CD4-positive, alpha-beta memory T cell (primary cell): ENCODE data around the gene CLEC16A. TPM values are rescaled to one million over a fixed set of nuclear protein-coding genes. Genes with fewer than 3 reads are reported as not detected.

ENCODE experiments used
- CTCF ChIA-PET: fragments of 350-600 bp; sonication (Branson Sonifier 250); formaldehyde crosslinking; loops from one replicate; lab custom pipeline; 2021; ENCODE audit warnings: inconsistent platforms; ENCODE audit not compliant: partially characterized antibody; lab: Charles Lee
- POLR2A ChIA-PET: fragments of 350-600 bp; sonication (Branson Sonifier 250); formaldehyde crosslinking; loops from one replicate; lab custom pipeline; 2021; ENCODE audit not compliant: partially characterized antibody; lab: Charles Lee
- DNase-seq, 5 donors: peaks; one replicate each; pipeline versions ENCODE4 v3.0.0 to v3.0.0-alpha.2; 2020 to 2022; ENCODE audit warnings: mixed read lengths in 1 of 5
- H3K27ac ChIP-seq: one replicate; pipeline ENCODE4 v1.7.0; 2013; ENCODE audit warnings: low read depth, low read length
- H3K27me3 ChIP-seq: 2 replicates; pipeline ENCODE4 v1.7.0; 2013; ENCODE audit warnings: mild to moderate bottlenecking, low read length, moderate library complexity; ENCODE audit not compliant: insufficient read depth
- H3K36me3 ChIP-seq: 2 replicates; pipeline ENCODE4 v1.7.0; 2013; ENCODE audit warnings: mild to moderate bottlenecking, low read length, moderate library complexity; ENCODE audit not compliant: insufficient read depth
- H3K4me1 ChIP-seq: 2 replicates; pipeline ENCODE4 v1.7.0; 2013; ENCODE audit warnings: mild to moderate bottlenecking, low read length, moderate library complexity; ENCODE audit not compliant: insufficient read depth
- H3K4me3 ChIP-seq, 2 donors: one replicate each; pipeline ENCODE4 v1.7.0; 2013; ENCODE audit warnings: low read length in 2 of 2, mild to moderate bottlenecking in 1 of 2
- H3K9me3 ChIP-seq, 2 donors: one replicate each; pipeline ENCODE4 v1.7.0; 2013; ENCODE audit warnings: low read length in 2 of 2, control low read depth in 1 of 2; ENCODE audit not compliant: control insufficient read depth in 1 of 2
- H3K27ac Mint-ChIP-seq, 7 donors: one replicate each; pipeline ENCODE4 v1.8.0; 2020 to 2021; ENCODE audit warnings: mixed read lengths in 7 of 7, mild to moderate bottlenecking in 6 of 7, inconsistent platforms in 3 of 7, moderate library complexity in 3 of 7
- H3K27me3 Mint-ChIP-seq, 2 donors: one replicate each; pipeline ENCODE4 v1.8.0; 2020 to 2021; ENCODE audit warnings: mixed read lengths in 2 of 2
- H3K36me3 Mint-ChIP-seq, 2 donors: one replicate each; pipeline ENCODE4 v1.8.0; 2020 to 2021; ENCODE audit warnings: mixed read lengths in 2 of 2, inconsistent platforms in 1 of 2, mild to moderate bottlenecking in 1 of 2
- H3K4me1 Mint-ChIP-seq, 4 donors: one replicate each; pipeline ENCODE4 v1.8.0; 2020 to 2021; ENCODE audit warnings: mixed read lengths in 4 of 4, mild to moderate bottlenecking in 1 of 4
- H3K4me3 Mint-ChIP-seq, 8 donors: one replicate each; pipeline ENCODE4 v1.8.0; 2020 to 2021; ENCODE audit warnings: mixed read lengths in 8 of 8, mild to moderate bottlenecking in 7 of 8, moderate library complexity in 6 of 8, inconsistent platforms in 3 of 8
- H3K9me3 Mint-ChIP-seq, 8 donors: one replicate each; pipeline ENCODE4 v1.8.0; 2020 to 2021; ENCODE audit warnings: mixed read lengths in 8 of 8, mild to moderate bottlenecking in 5 of 8, inconsistent platforms in 3 of 8, moderate library complexity in 1 of 8
- intact Hi-C: fragments of 100-400 bp; cut with micrococcal nuclease; formaldehyde crosslinking; loops from one replicate; pipeline ENCODE4 v1.15.1; 2023
- polyA plus RNA-seq, 2 donors: library from polyadenylated mRNA; unstranded; fragments of 300-500 nt; fragmentation: Illumina TruSeq; gene quantifications; one replicate each; pipeline ENCODE4 v1.2.3, GENCODE V29; 2021
- total RNA-seq, 2 experiments: library from RNA; stranded (reverse); gene quantifications; one replicate each; pipeline ENCODE4 v1.2.3, GENCODE V29; 2021

CLEC16A gene
- total and polyA plus RNA-seq, 4 experiments from 2014 or later: 5.2 to 28.4 (median 24.5) TPM

- no peak for DNase-seq
- peaks cover 7% of the 10 kb centered on the region for H3K36me3 ChIP-seq
Measured at GRCh38 chr16:10972108-10972818, 27.9 kb downstream of the CLEC16A start.

GRCh38 chr16:10972819-10973464, 28.6 kb downstream of the CLEC16A start:
- Histone ChIP-seq H3K4me3 (no peak overlapping the region), H3K27ac (no peak overlapping the region), H3K36me3 (peaks cover 7% of the 10 kb centered on the region), H3K4me1 (peaks cover 22% of the 10 kb centered on the region), H3K9me3 (no peaks in the 10 kb centered on the region), H3K27me3 (no peaks in the 10 kb centered on the region)
- Mint-ChIP-seq H3K9me3 (no peaks in the 10 kb centered on the region), H3K27ac (peak overlapping the region in 1 of 7 donors; percentile 13), H3K27me3 (no peaks in the 10 kb centered on the region), H3K4me1 (peaks cover 14 to 20% (median 16%) of the 10 kb centered on the region in 4 donors), H3K4me3 (no peak overlapping the region), H3K36me3 (peaks cover 38 to 42% of the 10 kb centered on the region in 2 donors)
- intact Hi-C loops: no loop called here
- POLR2A ChIA-PET: interaction anchor here (1.2 kb wide), 2 partner anchors 279 to 286 kb away, joined by 3 read pairs; no protein-coding TSS in a partner anchor
- no peak for DNase-seq
- CTCF ChIA-PET: interaction anchor here (0.8 to 13.2 kb wide), 11 partner anchors 9 to 434 kb away, joined by 3 to 197 read pairs (median 12); partner anchors contain the start of gene SOCS1

More at GRCh38 chr16:10972108-10972818, 27.9 kb downstream of the CLEC16A start:
- POLR2A ChIA-PET: interaction anchor here (1.2 to 2.4 kb wide), 3 partner anchors 280 to 286 kb away, joined by 3 to 24 read pairs (median 3); partner anchors contain the start of gene SOCS1
- intact Hi-C loops: no loop called here
- H3K27ac ChIP-seq: no peak overlapping the region
- H3K27me3 Mint-ChIP-seq: no peaks in the 10 kb centered on the region
- no peak overlapping the region for H3K4me3 ChIP-seq
- CTCF ChIA-PET: interaction anchor here (0.8 to 13.2 kb wide), 15 partner anchors 8 to 1096 kb away, joined by 3 to 197 read pairs (median 5); partner anchors contain the start of gene SOCS1
- H3K36me3 Mint-ChIP-seq: peaks cover 32 to 38% of the 10 kb centered on the region in 2 donors
- no peaks in the 10 kb centered on the region for H3K27me3 ChIP-seq
- H3K9me3 Mint-ChIP-seq: no peaks in the 10 kb centered on the region
- no peak overlapping the region for H3K4me3 Mint-ChIP-seq
- H3K27ac Mint-ChIP-seq: peak overlapping the region in 2 of 7 donors; percentile 28 to 67
- peaks cover 17% of the 10 kb centered on the region for H3K4me1 ChIP-seq
- no peaks in the 10 kb centered on the region for H3K9me3 ChIP-seq
- peaks cover 11 to 20% (median 12%) of the 10 kb centered on the region in 4 donors for H3K4me1 Mint-ChIP-seq

- Histone ChIP-seq H3K27me3 (no peaks in the 10 kb centered on the region), H3K27ac (no peak overlapping the region), H3K36me3 (peaks cover 18% of the 10 kb centered on the region), H3K4me3 (no peak overlapping the region), H3K4me1 (peaks cover 20% of the 10 kb centered on the region), H3K9me3 (no peaks in the 10 kb centered on the region)
- ChIA-PET CTCF (interaction anchor here (0.6 to 2.1 kb wide), 2 partner anchors 280 to 1469 kb away, joined by 3 to 6 read pairs; partner anchors contain the start of gene SOCS1), POLR2A (no interaction called here)
- DNase-seq: no peak
- peaks cover 37 to 50% of the 10 kb centered on the region in 2 donors for H3K36me3 Mint-ChIP-seq
- no peak overlapping the region for H3K4me3 Mint-ChIP-seq
- H3K27me3 Mint-ChIP-seq: no peaks in the 10 kb centered on the region
- H3K9me3 Mint-ChIP-seq: no peaks in the 10 kb centered on the region
- peaks cover 12 to 16% (median 14%) of the 10 kb centered on the region in 4 donors for H3K4me1 Mint-ChIP-seq
- intact Hi-C loops: no loop called here
- H3K27ac Mint-ChIP-seq: no peak overlapping the region
Measured at GRCh38 chr16:10976634-10977033, 32.3 kb downstream of the CLEC16A start.

- CTCF ChIA-PET: no interaction called here
- H3K4me1 Mint-ChIP-seq: peaks cover 13 to 17% (median 14%) of the 10 kb centered on the region in 4 donors
- peaks cover 0 to 3% (median 0%) of the 10 kb centered on the region in 8 donors for H3K9me3 Mint-ChIP-seq
- Histone ChIP-seq H3K4me1 (peaks cover 15% of the 10 kb centered on the region), H3K27ac (no peak overlapping the region), H3K36me3 (peaks cover 18% of the 10 kb centered on the region), H3K9me3 (no peaks in the 10 kb centered on the region), H3K27me3 (no peaks in the 10 kb centered on the region), H3K4me3 (no peak overlapping the region)
- no peak for DNase-seq
- H3K27ac Mint-ChIP-seq: no peak overlapping the region
- H3K36me3 Mint-ChIP-seq: peaks cover 32 to 44% of the 10 kb centered on the region in 2 donors
- no peak overlapping the region for H3K4me3 Mint-ChIP-seq
- POLR2A ChIA-PET: no interaction called here
- H3K27me3 Mint-ChIP-seq: no peaks in the 10 kb centered on the region
- intact Hi-C loops: no loop called here
Measured at GRCh38 chr16:10978124-10978523, 33.8 kb downstream of the CLEC16A start.

- POLR2A ChIA-PET: interaction anchor here (0.6 to 1.4 kb wide), 3 partner anchors 127 to 277 kb away, joined by 3 to 4 read pairs (median 3); partner anchors contain the start of gene SOCS1
Measured at GRCh38 chr16:10978871-10979446, 34.6 kb downstream of the CLEC16A start.

GRCh38 chr16:10979717-10980601, 35.6 kb downstream of the CLEC16A start:
- no peaks in the 10 kb centered on the region for H3K9me3 ChIP-seq
- H3K36me3 Mint-ChIP-seq: peaks cover 27 to 42% of the 10 kb centered on the region in 2 donors
- H3K27ac ChIP-seq: no peak overlapping the region
- peaks cover 15% of the 10 kb centered on the region for H3K36me3 ChIP-seq
- peaks cover 14 to 22% (median 19%) of the 10 kb centered on the region in 4 donors for H3K4me1 Mint-ChIP-seq
- ChIA-PET POLR2A (interaction anchor here (1.1 to 1.4 kb wide), 3 partner anchors 272 to 276 kb away, joined by 3 read pairs; partner anchors contain the start of gene SOCS1), CTCF (interaction anchor here (0.7 to 2.2 kb wide), 7 partner anchors 9 to 552 kb away, joined by 3 to 15 read pairs (median 4); partner anchors contain the start of gene SOCS1)
- intact Hi-C loops: no loop called here
- H3K27me3 Mint-ChIP-seq: no peaks in the 10 kb centered on the region
- H3K4me3 Mint-ChIP-seq: no peak overlapping the region
- no peak overlapping the region for H3K27ac Mint-ChIP-seq
- H3K9me3 Mint-ChIP-seq: peaks cover 0 to 3% (median 0%) of the 10 kb centered on the region in 8 donors
- no peak for DNase-seq
- H3K4me3 ChIP-seq: no peak overlapping the region
- H3K27me3 ChIP-seq: no peaks in the 10 kb centered on the region
- peaks cover 15% of the 10 kb centered on the region for H3K4me1 ChIP-seq

More at GRCh38 chr16:10978871-10979446, 34.6 kb downstream of the CLEC16A start:
- H3K27ac Mint-ChIP-seq: peak overlapping the region in 2 of 7 donors; percentile 8 to 46
- peaks cover 13 to 22% (median 16%) of the 10 kb centered on the region in 4 donors for H3K4me1 Mint-ChIP-seq
- Histone ChIP-seq H3K4me1 (peaks cover 15% of the 10 kb centered on the region), H3K4me3 (no peak overlapping the region), H3K9me3 (no peaks in the 10 kb centered on the region), H3K27ac (no peak overlapping the region), H3K36me3 (peaks cover 18% of the 10 kb centered on the region), H3K27me3 (no peaks in the 10 kb centered on the region)
- no peak for DNase-seq
- H3K27me3 Mint-ChIP-seq: no peaks in the 10 kb centered on the region
- peaks cover 28 to 41% of the 10 kb centered on the region in 2 donors for H3K36me3 Mint-ChIP-seq
- intact Hi-C loops: no loop called here
- H3K9me3 Mint-ChIP-seq: peaks cover 0 to 3% (median 0%) of the 10 kb centered on the region in 8 donors
- H3K4me3 Mint-ChIP-seq: no peak overlapping the region
- CTCF ChIA-PET: interaction anchor here (2.2 kb wide), 1 partner anchor 15 kb away, joined by 15 read pairs; no protein-coding TSS in a partner anchor
